SK-N-MC (cell line): Measurements from ENCODE around the gene GPR148.

Source experiments
- EZH2 ChIP-seq: fragments of 200-600 bp; sonication (generic); IDR thresholded peaks from one replicate; pipeline ENCODE4 v1.6.1; 2017; ENCODE audit warnings: antibody characterized with exemption
- FOXP2 ChIP-seq: optimal IDR thresholded peaks from 2 replicates; pipeline ENCODE3; 2011; ENCODE audit warnings: mild to moderate bottlenecking, moderate library complexity; ENCODE audit not compliant: insufficient read depth; ENCODE audit errors: extremely low read length, control extremely low read depth

DNA sequence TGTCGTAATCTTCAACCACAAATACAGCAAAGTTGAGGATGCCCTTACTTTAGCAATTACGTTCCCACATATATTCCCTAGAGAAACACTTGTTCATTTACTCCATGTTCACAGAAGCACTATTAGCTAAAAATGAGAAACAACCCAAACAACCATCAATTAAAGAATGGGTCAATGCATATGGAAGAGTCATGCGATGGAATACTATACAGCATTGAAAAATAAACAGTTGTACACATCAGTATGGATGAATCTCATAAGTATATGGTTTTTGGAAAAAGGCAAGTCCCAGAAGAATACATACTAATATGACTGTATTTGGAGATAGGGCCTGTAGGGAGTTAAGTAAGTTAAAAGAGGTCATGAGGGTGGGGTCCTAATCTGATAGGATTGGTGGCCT lies 6.3 kb downstream of the GPR148 start:
- TF ChIP-seq EZH2 (no peak), FOXP2 (no peak)
